Gastrocnemius medialis (tissue), 4 donors: Measurements from ENCODE around the gene PTPRR. TPM values are rescaled to one million over a fixed set of nuclear protein-coding genes. Genes with fewer than 3 reads are reported as not detected.
A peak's percentile ranks its signal among the peaks of the same experiment; 100 is the strongest.

Experiments used
- ATAC-seq, 2 donors: fragments of 150-250 bp; one replicate each; pipeline ENCODE4 v1.9.1; 2016
- DNase-seq, 2 donors: peaks; one replicate each; pipeline ENCODE4 v3.0.0-alpha.2; 2019
- H3K27ac ChIP-seq, 4 donors: fragments of 200-600 bp; sonication (generic); 1 replicate in 1 of 4; 2 replicates in 3 of 4; pipeline ENCODE4 v1.5.1; 2016 to 2018; ENCODE audit warnings: mild to moderate bottlenecking in 2 of 4, moderate library complexity in 1 of 4
- H3K27me3 ChIP-seq, 3 donors: fragments of 200-600 bp; sonication (generic) in 2 of 3; 1 replicate in 1 of 3; 2 replicates in 2 of 3; pipeline versions ENCODE4 v1.5.1 to v1.6.0; 2016 to 2019; ENCODE audit warnings: mild to moderate bottlenecking in 1 of 3, moderate library complexity in 1 of 3
- H3K36me3 ChIP-seq, 2 donors: fragments of 200-600 bp; sonication (generic) in 1 of 2; one replicate each; pipeline ENCODE4 v1.5.1; 2017 to 2018
- H3K4me1 ChIP-seq, 2 donors: fragments of 200-600 bp; sonication (generic) in 1 of 2; one replicate each; pipeline ENCODE4 v1.5.1; 2016 to 2017; ENCODE audit warnings: mild to moderate bottlenecking in 2 of 2
- H3K4me3 ChIP-seq, 4 donors: fragments of 200-600 bp; sonication (generic) in 3 of 4; 1 replicate in 1 of 4; 2 replicates in 3 of 4; pipeline ENCODE4 v1.5.1; 2016 to 2019; ENCODE audit warnings: mild to moderate bottlenecking in 2 of 4
- H3K9me3 ChIP-seq, 3 donors: fragments of 200-600 bp; sonication (generic) in 2 of 3; 1 replicate in 1 of 3; 2 replicates in 2 of 3; pipeline ENCODE4 v1.5.1; 2016 to 2019
- CTCF ChIP-seq, 5 experiments: fragments of 450-650 bp in 3 of 5; fragments of 200-600 bp in 2 of 5; sonication (generic) in 2 of 5; IDR thresholded peaks in 4 of 5; conservative IDR thresholded peaks in 1 of 5; 1 replicate in 4 of 5; 2 replicates in 1 of 5; pipeline ENCODE4 v1.5.1; 2016 to 2019; ENCODE audit warnings: antibody characterized with exemption in 5 of 5, mild to moderate bottlenecking in 3 of 5, moderate library complexity in 3 of 5
- POLR2A ChIP-seq, 2 donors: fragments of 450-650 bp; IDR thresholded peaks; one replicate each; pipeline ENCODE4 v1.6.1; 2017; ENCODE audit warnings: antibody characterized with exemption in 2 of 2, mild to moderate bottlenecking in 2 of 2, moderate library complexity in 2 of 2
- in situ Hi-C, 4 donors: fragments of 200-750 bp; cut with MboI; loops; one replicate each; pipeline versions ENCODE4 v1.15.0 to v1.8.0; 2017; ENCODE audit warnings: low sequenced_read_pairs in 4 of 4
- intact Hi-C: fragments of 100-400 bp; cut with DNase I; formaldehyde crosslinking; loops from one replicate; pipeline ENCODE4 v1.15.1; 2023; ENCODE audit warnings: low total_unique reads
- total RNA-seq, 4 donors: library from RNA; depleted of rRNA; stranded (reverse); fragments of >200 nt; gene quantifications; one replicate each; pipeline versions ENCODE4 v1.1.0 to v1.2.3, GENCODE V29; 2016

Gene PTPRR
- total RNA-seq, 4 donors from 2014 or later = 0.18 to 0.20 TPM; not detected in 2

- no peaks in the 10 kb centered on the region for H3K4me1 ChIP-seq
- DNase-seq (no peak), ATAC-seq (no peak)
- H3K9me3 ChIP-seq = no peaks in the 10 kb centered on the region
- TF ChIP-seq CTCF (IDR thresholded peaks at IDR 0.05 in 4 of 5, conservative IDR thresholded peaks at IDR 0.05 in 1 of 5) (no peak), POLR2A (IDR thresholded peaks at IDR 0.05) (no peak)
- H3K4me3 ChIP-seq = no peak overlapping the region
- no peak overlapping the region for H3K27ac ChIP-seq
- in situ Hi-C loops (loop anchor here (25.0 kb wide), 3 partner anchors 655 to 1005 kb away; no protein-coding TSS in a partner anchor), intact Hi-C loops (loop anchor here (10.0 kb wide), 2 partner anchors 113 to 283 kb away; no protein-coding TSS in a partner anchor)
- H3K27me3 ChIP-seq = no peaks in the 10 kb centered on the region
- H3K36me3 ChIP-seq = no peaks in the 10 kb centered on the region
These were observed 188.3 kb downstream of the PTPRR start for GRCh38 chr12:70732287-70732686.

GRCh38 chr12:70730675-70731180 lies 189.8 kb downstream of the PTPRR start:
- intact Hi-C loops (loop anchor here (10.0 kb wide), 2 partner anchors 114 to 284 kb away; no protein-coding TSS in a partner anchor), in situ Hi-C loops (loop anchor here (25.0 kb wide), 3 partner anchors 657 to 1007 kb away; no protein-coding TSS in a partner anchor)
- H3K4me3 ChIP-seq = no peak overlapping the region
- H3K27me3 ChIP-seq = no peaks in the 10 kb centered on the region
- ATAC-seq (no peak), DNase-seq (no peak)
- no peak overlapping the region for H3K27ac ChIP-seq
- TF ChIP-seq POLR2A (IDR thresholded peaks at IDR 0.05) (no peak), CTCF (IDR thresholded peaks at IDR 0.05 in 4 of 5, conservative IDR thresholded peaks at IDR 0.05 in 1 of 5) (no peak)
- H3K4me1 ChIP-seq = no peaks in the 10 kb centered on the region
- no peaks in the 10 kb centered on the region for H3K36me3 ChIP-seq
- no peaks in the 10 kb centered on the region for H3K9me3 ChIP-seq

- Histone ChIP-seq H3K36me3 (no peaks in the 10 kb centered on the region), H3K4me3 (no peak overlapping the region), H3K4me1 (peaks cover 0 to 6% of the 10 kb centered on the region in 2 donors), H3K27me3 (no peaks in the 10 kb centered on the region), H3K9me3 (no peaks in the 10 kb centered on the region), H3K27ac (no peak overlapping the region)
- no peak for TF ChIP-seq CTCF (IDR thresholded peaks at IDR 0.05 in 4 of 5, conservative IDR thresholded peaks at IDR 0.05 in 1 of 5)
- TF ChIP-seq POLR2A (IDR thresholded peaks at IDR 0.05) = no peak
- intact Hi-C loops = loop anchor here (5.0 kb wide), 1 partner anchor 842 kb away; no protein-coding TSS in a partner anchor
- no peak for ATAC-seq
- in situ Hi-C loops = loop anchor here in 2 of 4 donors (10.0 kb wide), 2 partner anchors 140 to 840 kb away; no protein-coding TSS in a partner anchor
- no peak for DNase-seq
These were observed 196.1 kb downstream of the PTPRR start for GRCh38 chr12:70724444-70724843.

- Histone ChIP-seq H3K4me3 (no peak overlapping the region), H3K9me3 (no peaks in the 10 kb centered on the region), H3K4me1 (peaks cover 0 to 6% of the 10 kb centered on the region in 2 donors), H3K36me3 (no peaks in the 10 kb centered on the region), H3K27me3 (no peaks in the 10 kb centered on the region), H3K27ac (peak overlapping the region; percentile 46 to 68 (median 56))
- peak in 1 of 2 donors; percentile 40 for ATAC-seq
- DNase-seq = no peak
- no peak for TF ChIP-seq CTCF (IDR thresholded peaks at IDR 0.05 in 4 of 5, conservative IDR thresholded peaks at IDR 0.05 in 1 of 5)
- no peak for TF ChIP-seq POLR2A (IDR thresholded peaks at IDR 0.05)
- in situ Hi-C loops = loop anchor here in 2 of 4 donors (10.0 kb wide), 2 partner anchors 138 to 838 kb away; no protein-coding TSS in a partner anchor
- intact Hi-C loops = loop anchor here (5.0 kb wide), 1 partner anchor 840 kb away; no protein-coding TSS in a partner anchor
These were observed 197.8 kb downstream of the PTPRR start for GRCh38 chr12:70722584-70723343.
